Stimulated activated CD4-positive, alpha-beta T cell treated with anti-CD3 and anti-CD28 coated beads, Interleukin-1b, Interleukin-23, amount 100 ng/mL, for 24 hours (primary cell): ENCODE results near the gene ANGPTL2.

ENCODE experiments used
- DNase-seq, 4 experiments: peaks; one replicate each; pipeline ENCODE4 v3.0.0-alpha.2; 2020; ENCODE audit warnings: low read depth in 4 of 4, low spot score in 1 of 4

The ANGPTL2 gene

GRCh38 chr9:127136880-127137639, 14.6 kb upstream of the ANGPTL2 start:
- no peak for DNase-seq

DNA sequence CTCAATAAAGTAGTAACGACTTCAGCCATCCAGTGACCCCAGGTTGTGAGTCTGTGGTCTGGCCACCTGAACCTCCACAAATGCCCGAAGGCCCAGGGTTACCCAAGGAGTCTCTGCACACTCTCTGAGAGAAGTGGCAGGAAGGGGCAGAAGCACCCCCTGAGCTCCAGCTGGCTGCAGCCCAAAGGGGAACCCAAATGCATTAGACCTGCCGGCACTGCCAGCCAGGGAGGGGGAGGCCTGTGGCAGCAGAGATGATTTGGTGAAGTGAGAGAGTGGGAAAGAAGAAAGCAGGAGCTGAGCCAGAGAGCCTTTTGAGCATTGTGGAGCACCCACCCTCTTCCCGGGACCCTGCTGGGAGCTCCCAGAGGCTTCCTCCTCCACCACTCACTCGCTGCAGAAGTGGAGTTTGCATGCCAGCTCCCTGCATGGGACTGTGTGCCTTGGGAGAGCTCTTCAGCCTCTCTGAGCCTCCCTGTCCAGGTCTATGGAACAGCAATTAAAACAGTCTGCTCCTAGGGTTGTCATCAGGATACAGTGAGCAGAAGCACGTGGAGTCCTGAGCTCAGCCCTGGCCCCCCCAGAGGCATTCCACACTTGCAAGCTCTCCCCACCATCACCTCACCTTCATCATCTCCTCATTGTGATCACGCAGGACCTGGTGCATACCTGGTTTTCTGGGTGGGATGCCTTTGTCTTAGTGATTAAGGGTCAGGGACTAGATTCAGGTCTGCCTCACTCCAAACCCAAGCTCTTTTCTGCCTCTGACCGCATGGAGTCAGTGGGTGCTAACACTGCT, 13.8 kb upstream of the ANGPTL2 start:
- DNase-seq = no peak

DNA sequence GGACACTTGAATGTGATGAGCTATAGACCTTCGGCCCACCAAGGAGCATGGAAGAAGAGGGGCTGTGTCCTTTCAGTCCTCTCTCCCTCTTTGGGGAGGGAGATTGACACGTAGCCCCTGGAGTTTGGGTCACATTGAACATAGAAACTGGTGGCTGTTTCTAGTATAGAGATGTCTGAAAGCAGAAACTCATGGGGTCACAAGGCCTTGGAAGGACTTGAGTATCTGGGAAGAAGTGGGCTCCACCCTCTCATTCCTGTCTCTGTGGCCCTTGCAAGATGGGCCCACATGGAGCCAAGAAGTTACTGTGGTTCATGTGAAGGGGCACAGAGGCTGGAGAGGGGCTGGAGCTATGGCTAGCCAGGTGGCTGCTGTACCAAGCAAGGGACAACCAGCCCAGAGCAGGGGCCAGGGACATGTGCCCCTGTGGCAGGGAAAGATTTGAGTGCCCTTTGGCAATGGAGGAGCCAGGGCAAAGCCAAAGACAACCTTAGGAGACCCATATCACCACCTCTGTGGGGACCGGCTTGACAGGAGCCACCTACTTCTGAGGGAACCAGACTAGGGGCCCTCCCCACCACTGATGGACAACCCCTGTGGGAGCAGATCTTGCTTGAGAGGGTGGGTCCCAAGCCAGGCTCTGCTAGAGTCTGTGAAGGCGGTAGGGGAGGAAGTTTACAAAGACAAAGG, 12.8 kb upstream of the ANGPTL2 start:
- DNase-seq = no peak

DNA sequence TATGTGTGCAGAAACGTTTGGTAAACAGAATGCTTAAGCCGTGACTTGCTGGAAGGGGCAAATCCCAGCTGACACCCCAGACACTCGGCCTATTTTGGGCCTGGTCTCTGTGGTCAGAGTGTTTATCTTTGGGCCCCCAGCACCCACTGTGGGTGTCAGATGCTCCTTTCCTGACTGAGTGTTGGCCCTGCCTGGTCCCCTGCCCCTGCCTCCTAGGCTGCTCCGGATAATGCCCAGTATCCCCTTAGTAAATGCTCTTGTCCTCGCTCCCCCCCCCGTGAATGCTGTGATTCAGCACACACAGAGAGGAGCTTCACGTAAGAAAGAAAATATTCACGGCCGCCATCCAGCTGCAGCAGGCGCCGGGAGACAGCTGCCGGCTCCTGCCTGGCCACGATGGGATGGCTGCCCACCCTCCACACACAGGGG, 11.3 kb upstream of the ANGPTL2 start:
- no peak for DNase-seq

DNA sequence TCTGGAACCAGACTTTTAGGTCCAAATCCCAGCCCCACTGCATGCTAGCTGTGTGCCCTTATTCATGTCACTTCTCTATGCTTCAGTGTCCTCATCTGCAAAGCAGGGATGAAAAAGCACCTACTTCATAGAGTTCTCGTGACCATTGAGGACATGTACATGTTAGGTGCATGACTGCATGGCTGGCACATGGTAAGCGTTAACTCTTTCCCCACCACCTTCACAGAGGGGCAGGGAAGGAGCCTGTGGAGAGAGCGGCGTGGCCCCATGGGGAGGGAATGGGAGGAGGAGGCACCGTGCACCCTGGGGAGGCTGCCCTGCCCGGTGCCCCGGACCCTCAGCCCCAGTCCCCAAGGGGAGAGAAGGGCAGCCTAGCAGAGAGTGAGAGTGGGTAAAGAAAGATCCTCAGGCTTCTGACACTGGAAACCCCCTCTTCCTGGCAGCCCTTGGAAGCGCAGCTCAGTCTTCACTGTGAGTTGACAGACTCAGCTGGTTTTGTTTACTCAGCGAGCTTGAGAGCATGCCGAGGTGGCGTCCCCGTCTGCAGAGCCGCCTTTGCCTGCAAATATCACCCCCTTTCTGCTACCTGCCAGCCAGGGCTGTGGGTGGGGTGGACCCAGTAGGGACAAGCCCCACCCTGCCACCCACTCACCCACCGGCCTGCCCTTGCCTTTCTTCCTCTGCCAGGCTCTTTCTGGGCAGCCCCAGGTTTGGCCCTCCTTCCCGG, 10.6 kb upstream of the ANGPTL2 start:
- no peak for DNase-seq

DNA sequence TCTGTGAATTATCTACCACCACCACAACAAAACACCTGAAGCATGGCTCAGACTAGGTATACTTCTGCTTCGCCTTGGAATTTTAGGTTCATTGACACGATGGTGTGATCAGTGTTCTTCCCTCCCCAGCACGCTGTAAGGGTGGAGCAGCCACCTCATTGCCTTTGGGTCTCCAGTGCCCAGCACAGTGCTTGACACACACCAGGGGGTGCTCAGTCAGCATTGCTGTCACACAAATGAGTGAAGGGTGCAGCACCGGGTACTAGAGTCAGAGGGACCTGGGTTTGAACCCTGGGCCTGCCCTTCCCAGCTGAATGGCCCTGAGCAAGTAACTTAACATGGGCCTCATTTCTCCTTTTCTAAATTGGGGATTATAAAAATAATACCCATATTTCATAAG, 9.9 kb upstream of the ANGPTL2 start:
- DNase-seq = no peak

- no peak for DNase-seq
Observed at GRCh38 chr9:127131871-127132270, 9.4 kb upstream of the ANGPTL2 start.

DNA sequence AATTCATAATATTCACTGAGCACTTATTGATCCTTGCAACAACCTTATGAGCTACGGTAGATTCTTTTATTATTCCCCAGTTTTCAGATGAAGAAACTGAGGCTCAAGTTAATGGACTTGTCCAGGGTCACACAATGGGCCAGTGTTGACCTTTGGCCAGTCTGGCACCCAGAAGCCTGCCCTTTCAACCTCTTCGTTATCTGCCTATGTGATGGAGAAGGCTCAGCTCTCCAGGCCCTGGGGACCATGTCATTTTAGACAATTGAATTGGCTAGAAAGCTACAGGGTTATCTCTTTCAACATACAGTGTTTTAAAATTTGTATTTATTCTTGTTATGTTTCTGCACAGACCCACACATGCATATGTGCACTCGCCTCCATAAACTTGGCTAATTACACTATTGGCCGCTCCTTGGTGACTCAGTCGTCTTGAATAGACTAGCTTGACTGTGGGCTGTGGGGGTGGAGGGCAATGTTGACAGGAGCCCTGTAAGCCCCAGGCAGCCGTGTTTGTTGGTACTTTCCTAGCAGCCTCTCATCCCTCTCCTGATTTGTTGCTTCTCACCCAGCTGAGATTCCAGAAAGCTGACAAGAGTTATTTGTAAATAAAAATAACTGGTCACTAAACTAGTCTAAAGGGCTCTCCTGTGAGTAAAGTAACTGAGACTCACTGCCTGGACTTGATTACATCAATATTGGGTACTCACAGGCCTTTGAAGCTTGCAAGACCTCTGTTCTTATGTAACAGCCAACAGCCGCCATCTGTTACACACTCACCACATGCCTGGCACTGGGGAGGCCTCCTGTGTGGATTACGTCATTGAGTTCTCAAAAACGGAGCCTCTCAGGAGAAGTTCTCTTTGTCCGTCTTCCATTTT, 8.5 kb upstream of the ANGPTL2 start:
- DNase-seq = no peak

DNA sequence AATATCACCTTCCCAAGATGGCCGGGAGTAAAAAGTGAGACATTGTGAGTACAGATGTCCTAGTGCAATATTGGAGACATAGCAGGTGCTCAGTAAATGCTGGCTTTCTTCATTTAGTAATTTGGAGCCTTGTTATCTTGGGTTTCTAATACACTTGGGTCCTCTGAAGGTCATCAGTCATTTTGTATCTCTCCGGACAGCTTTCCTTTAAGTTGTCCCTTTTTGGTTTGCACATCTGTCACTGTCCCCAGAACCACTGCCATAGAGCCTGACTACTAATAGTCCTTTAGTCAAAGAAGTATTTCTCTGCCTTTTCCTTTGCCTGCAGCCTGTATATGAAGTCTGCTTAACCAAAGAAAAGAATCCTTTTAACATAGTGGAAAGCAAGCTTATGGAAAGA, 7.8 kb upstream of the ANGPTL2 start:
- no peak for DNase-seq

- no peak for DNase-seq
Observed at GRCh38 chr9:127129718-127130085, 7.3 kb upstream of the ANGPTL2 start.

GRCh38 chr9:127129073-127129717, 6.8 kb upstream of the ANGPTL2 start:
- DNase-seq = no peak

- DNase-seq = no peak
Observed at GRCh38 chr9:127128341-127129072, 6.1 kb upstream of the ANGPTL2 start.

DNA sequence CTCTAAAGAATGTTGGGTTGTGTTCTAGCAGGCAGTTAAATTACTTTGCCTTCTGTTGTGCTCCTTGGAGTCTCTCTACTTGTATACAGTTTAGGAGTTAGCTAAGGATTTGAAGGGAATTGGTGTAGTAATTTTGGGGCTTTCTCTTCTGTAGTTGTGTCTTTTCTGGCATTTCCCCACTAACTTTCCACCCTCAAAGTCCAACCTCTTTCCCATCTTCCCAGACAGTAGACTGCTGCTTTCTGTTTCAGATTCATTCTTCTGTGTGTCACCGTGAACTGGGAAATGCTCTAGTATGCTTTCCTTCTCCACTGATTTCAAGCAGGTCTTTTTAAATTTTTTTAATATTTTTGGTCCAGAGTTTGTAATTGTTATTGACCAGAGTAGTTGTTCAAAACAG, 4.5 kb upstream of the ANGPTL2 start:
- no peak for DNase-seq

DNA sequence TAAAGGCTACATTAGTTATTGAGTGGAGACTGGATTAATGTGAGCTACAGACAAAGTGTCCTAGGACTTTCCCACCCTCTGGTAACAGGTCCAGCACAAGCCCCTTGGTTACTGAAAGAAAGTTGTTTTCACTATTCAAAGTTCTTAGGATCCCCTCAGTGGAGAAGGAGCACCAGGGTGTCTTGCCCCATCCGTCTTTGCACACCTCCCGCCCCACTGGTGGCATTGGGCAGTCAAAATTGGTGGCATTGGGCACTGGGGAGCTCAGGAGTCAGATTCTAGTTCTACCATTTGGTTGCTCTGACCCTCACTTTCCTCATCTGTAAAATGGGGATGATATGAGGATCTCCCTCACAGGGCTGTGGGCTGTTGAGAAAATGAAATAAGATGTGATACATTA, 2.4 kb upstream of the ANGPTL2 start:
- no peak for DNase-seq

DNA sequence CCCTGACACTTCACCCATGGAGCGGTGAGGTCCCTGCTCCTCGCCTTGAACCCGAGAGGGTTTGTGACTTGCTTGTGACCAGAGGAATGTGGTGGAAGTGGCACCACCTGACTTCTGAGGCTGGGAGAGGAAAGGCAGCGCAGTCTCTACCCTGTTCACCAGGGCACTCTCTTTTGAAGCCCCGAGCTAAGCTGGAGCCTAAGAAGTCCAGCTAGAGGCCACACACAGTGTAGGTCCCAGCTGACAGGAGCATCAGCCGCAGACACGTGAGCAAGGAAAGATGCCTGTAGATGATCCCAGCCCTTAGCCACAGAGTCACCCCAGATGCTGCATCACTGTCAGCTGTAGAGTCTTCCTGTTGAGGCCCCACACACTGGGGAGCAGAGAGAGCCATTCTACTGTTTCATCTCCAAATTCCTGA, 1.7 kb upstream of the ANGPTL2 start:
- no peak for DNase-seq

DNA sequence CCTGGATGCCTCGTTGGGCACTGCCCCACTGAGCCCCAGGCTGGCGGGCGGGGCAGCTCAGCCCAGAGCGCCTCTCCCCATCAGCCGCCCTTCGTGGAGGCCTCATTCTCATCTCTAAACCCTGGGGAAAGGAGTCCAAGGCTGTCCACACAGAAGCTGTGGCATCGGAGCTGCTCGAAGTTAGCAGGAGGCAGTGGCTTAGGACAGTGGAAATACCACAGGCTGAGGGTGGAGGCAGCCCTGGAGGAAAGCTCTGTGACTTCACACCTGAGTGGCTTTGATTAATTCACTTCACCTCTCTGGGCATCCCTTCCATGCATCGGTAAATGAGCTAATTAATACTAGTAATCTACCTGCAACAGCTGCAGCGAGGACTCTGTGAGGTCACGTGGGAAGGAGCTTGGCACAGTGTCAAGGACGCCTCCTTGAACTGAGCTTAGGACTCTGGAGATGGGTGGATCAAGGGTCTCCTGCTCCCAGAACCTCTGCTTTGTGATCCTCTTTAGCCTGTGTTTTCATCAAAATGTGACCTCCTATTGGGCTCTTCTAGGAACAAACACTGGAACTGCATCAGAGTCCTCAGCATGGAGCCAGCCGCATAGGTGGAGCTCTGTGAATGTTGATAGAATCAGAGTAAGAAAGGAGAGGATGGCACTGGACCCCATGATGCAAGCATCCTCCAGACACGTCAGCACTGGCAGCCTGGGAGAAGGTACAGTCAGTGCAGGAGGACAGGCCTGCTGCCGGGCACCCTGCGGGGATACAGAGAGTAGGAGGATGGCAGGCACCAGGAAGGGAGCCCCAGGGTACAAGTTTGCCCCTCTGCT, 842 bp upstream of the ANGPTL2 start:
- no peak for DNase-seq

DNA sequence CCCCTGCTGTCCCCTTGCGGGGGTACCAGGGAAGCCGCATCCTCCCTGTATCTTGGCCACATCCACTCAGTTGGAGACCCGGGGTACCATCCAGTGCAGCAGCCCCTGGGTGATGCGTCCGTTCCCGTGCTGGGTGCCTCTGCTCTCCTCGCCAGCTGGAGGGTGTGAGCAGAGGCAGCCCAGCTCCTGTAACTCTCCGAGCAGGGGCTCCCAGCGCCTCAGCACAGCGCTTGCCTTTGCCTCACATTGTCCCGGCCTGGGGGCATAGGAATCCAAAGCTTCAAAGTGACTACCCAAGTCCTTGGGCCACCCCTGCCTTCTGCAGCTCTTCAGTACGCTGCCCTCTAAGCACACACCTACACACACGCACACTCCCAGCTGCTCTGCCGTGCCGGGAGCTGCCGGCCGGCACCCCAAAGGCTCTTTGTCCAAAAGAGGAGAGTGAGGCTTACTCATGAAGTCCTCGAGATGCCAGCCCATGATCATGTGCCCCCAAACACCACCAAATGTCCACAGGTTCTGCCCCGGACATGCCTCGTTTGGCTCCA, 733 bp downstream of the ANGPTL2 start:
- DNase-seq = no peak

- no peak for DNase-seq
Observed at GRCh38 chr9:127119320-127119709, 3.1 kb downstream of the ANGPTL2 start.
